ENCODE results near the gene P4HB. TPM values are rescaled to one million over a fixed set of nuclear protein-coding genes. Genes with fewer than 3 reads are reported as not detected.

The P4HB gene
- total and polyA plus RNA-seq, 3 donors from 2014 or later: 205 to 230 (median 213) TPM

GRCh38 chr17:81895400-81895799, 35.1 kb upstream of the P4HB start:
- peaks cover 9% of the 10 kb centered on the region for H3K4me1 ChIP-seq
- H3K9me3 ChIP-seq: no peaks in the 10 kb centered on the region
- no peak overlapping the region for H3K27ac ChIP-seq
- TF ChIP-seq POLR2A (IDR thresholded peaks at IDR 0.05) (no peak), CTCF (IDR thresholded peaks at IDR 0.05) (no peak)
- no peaks in the 10 kb centered on the region for H3K27me3 ChIP-seq
- intact Hi-C loops (cut with DNase I; ENCODE audit: low total_unique reads): no loop called here
- H3K36me3 ChIP-seq (ENCODE audit: low read depth, missing control alignments): no peaks in the 10 kb centered on the region
- no peak overlapping the region for H3K4me3 ChIP-seq
- no peak for DNase-seq
- WGBS, 2 donors: 77 to 80% methylated on average over 11 of the region's 11 CpGs

- DNase-seq: no peak
- TF ChIP-seq CTCF (IDR thresholded peaks at IDR 0.05) (no peak), POLR2A (IDR thresholded peaks at IDR 0.05) (no peak)
- intact Hi-C loops (cut with DNase I; ENCODE audit: low total_unique reads): no loop called here
- WGBS, 2 donors: 1% methylated on average over 37 of the region's 40 CpGs; no CpG with 5 or more reads in 1 of the 2 donors
- no peaks in the 10 kb centered on the region for H3K27me3 ChIP-seq
- no peaks in the 10 kb centered on the region for H3K36me3 ChIP-seq (ENCODE audit: low read depth, missing control alignments)
- H3K4me1 ChIP-seq: peaks cover 14% of the 10 kb centered on the region
- H3K4me3 ChIP-seq: peak overlapping the region; percentile 91 to 95
- peak overlapping the region; percentile 68 to 90 for H3K27ac ChIP-seq
- H3K9me3 ChIP-seq: no peaks in the 10 kb centered on the region
Observed at GRCh38 chr17:81891303-81891552, 30.9 kb upstream of the P4HB start.

- no peak for DNase-seq
- Histone ChIP-seq H3K27me3 (no peaks in the 10 kb centered on the region), H3K36me3 (ENCODE audit: low read depth, missing control alignments) (no peaks in the 10 kb centered on the region), H3K9me3 (no peaks in the 10 kb centered on the region), H3K4me1 (peaks cover 14% of the 10 kb centered on the region), H3K27ac (peak overlapping the region; percentile 68 to 90), H3K4me3 (peak overlapping the region; percentile 90 to 95)
- intact Hi-C loops (cut with DNase I; ENCODE audit: low total_unique reads): no loop called here
- TF ChIP-seq POLR2A (IDR thresholded peaks at IDR 0.05): no peak
- TF ChIP-seq CTCF (IDR thresholded peaks at IDR 0.05): no peak
- 6 to 13% methylated on average over 22 to 69 of the region's 69 CpGs for WGBS, 2 donors
Observed at GRCh38 chr17:81890447-81891302, 30.3 kb upstream of the P4HB start.

GRCh38 chr17:81889602-81890001, 29.3 kb upstream of the P4HB start:
- Histone ChIP-seq H3K9me3 (no peaks in the 10 kb centered on the region), H3K36me3 (ENCODE audit: low read depth, missing control alignments) (no peaks in the 10 kb centered on the region), H3K27me3 (no peaks in the 10 kb centered on the region), H3K27ac (no peak overlapping the region), H3K4me1 (peaks cover 14% of the 10 kb centered on the region), H3K4me3 (no peak overlapping the region)
- TF ChIP-seq CTCF (IDR thresholded peaks at IDR 0.05) (no peak), POLR2A (IDR thresholded peaks at IDR 0.05) (no peak)
- 76 to 79% methylated on average over 9 of the region's 9 CpGs for WGBS, 2 donors
- intact Hi-C loops (cut with DNase I; ENCODE audit: low total_unique reads): no loop called here
- DNase-seq: no peak
